B cell (primary cell): ENCODE data around the gene ZSWIM6. TPM values are rescaled to one million over a fixed set of nuclear protein-coding genes. Genes with fewer than 3 reads are reported as not detected.

ENCODE experiments used
- ATAC-seq: fragments of 200-7000 bp; cut with Tn5 transposase; one replicate; pipeline ENCODE4 v1.10.0; 2021; ENCODE audit warnings: low read depth, mild to moderate bottlenecking, moderate number of reproducible peaks, moderate library complexity
- CTCF ChIA-PET: fragments of 350-600 bp; sonication (Branson Sonifier 250); formaldehyde crosslinking; loops from one replicate; lab custom pipeline; 2021; ENCODE audit warnings: antibody characterized with exemption, inconsistent platforms; lab: Charles Lee
- POLR2A ChIA-PET: fragments of 350-600 bp; sonication (Branson Sonifier 250); formaldehyde crosslinking; loops from one replicate; lab custom pipeline; 2021; ENCODE audit warnings: antibody characterized with exemption; lab: Charles Lee
- DNase-seq: peaks from one replicate; pipeline ENCODE4 v3.0.0; 2013
- H2AFZ ChIP-seq: 2 replicates; pipeline ENCODE4 v1.6.1; 2012; ENCODE audit warnings: mild to moderate bottlenecking, low read depth, low read length; ENCODE audit not compliant: insufficient read depth, poor library complexity, severe bottlenecking
- H3K27ac ChIP-seq, 2 donors: 1 replicate in 1 of 2; 2 replicates in 1 of 2; pipeline ENCODE4 v1.5.1; 2012 to 2013; ENCODE audit warnings: low read length in 2 of 2, mild to moderate bottlenecking in 2 of 2, moderate library complexity in 1 of 2
- H3K27me3 ChIP-seq, 4 experiments: fragments of 200-600 bp in 1 of 4; sonication (generic) in 1 of 4; replicated peaks in 1 of 4; 1 replicate in 2 of 4; 2 replicates in 2 of 4; pipeline versions ENCODE4 v1.6.1 to v1.7.0; 2013 to 2016; ENCODE audit warnings: low read length in 3 of 4, mild to moderate bottlenecking in 2 of 4, mixed read lengths in 1 of 4, moderate library complexity in 1 of 4; ENCODE audit not compliant: insufficient read depth in 4 of 4, control insufficient read depth in 3 of 4; ENCODE audit errors: control extremely low read depth in 1 of 4
- H3K36me3 ChIP-seq, 2 experiments: replicated peaks in 1 of 2; 1 replicate in 1 of 2; 2 replicates in 1 of 2; pipeline versions ENCODE4 v1.6.1 to v1.7.1; 2013; ENCODE audit warnings: low read length in 1 of 2; ENCODE audit not compliant: insufficient read depth in 2 of 2, control insufficient read depth in 1 of 2; ENCODE audit errors: control extremely low read depth in 1 of 2, extremely low read depth in 1 of 2
- H3K4me1 ChIP-seq, 2 donors: fragments of 200-600 bp in 1 of 2; sonication (generic) in 1 of 2; 1 replicate in 1 of 2; 2 replicates in 1 of 2; pipeline versions ENCODE4 v1.5.1 to v1.6.1; 2013 to 2017; ENCODE audit warnings: low read length in 2 of 2; ENCODE audit not compliant: control insufficient read depth in 2 of 2, insufficient read depth in 2 of 2
- H3K4me2 ChIP-seq: replicated peaks from 2 replicates; pipeline ENCODE3; 2012; ENCODE audit warnings: mild to moderate bottlenecking, low read depth, low read length; ENCODE audit not compliant: poor library complexity, severe bottlenecking
- H3K4me3 ChIP-seq, 5 experiments: fragments of 200-600 bp in 1 of 5; sonication (generic) in 1 of 5; 1 replicate in 3 of 5; 2 replicates in 2 of 5; pipeline versions ENCODE4 v1.5.1 to v1.7.0; 2011 to 2016; ENCODE audit warnings: low read length in 4 of 5, mild to moderate bottlenecking in 4 of 5, low read depth in 2 of 5, control low read depth in 1 of 5, moderate library complexity in 1 of 5; ENCODE audit not compliant: insufficient read depth in 1 of 5; ENCODE audit errors: control extremely low read depth in 1 of 5, extremely low read depth in 1 of 5
- H3K79me2 ChIP-seq: fragments of 200-600 bp; sonication (generic); one replicate; pipeline ENCODE4 v1.6.0; 2016; ENCODE audit warnings: low read length; ENCODE audit not compliant: control insufficient read depth, insufficient read depth
- H3K9ac ChIP-seq: fragments of 200-600 bp; sonication (generic); 2 replicates; pipeline ENCODE4 v1.6.1; 2017; ENCODE audit warnings: mild to moderate bottlenecking, low read length, moderate library complexity
- H3K9me3 ChIP-seq, 3 donors: one replicate each; pipeline versions ENCODE4 v1.6.1 to v1.7.1; 2013; ENCODE audit warnings: low read length in 2 of 3; ENCODE audit not compliant: control insufficient read depth in 2 of 3, insufficient read depth in 1 of 3; ENCODE audit errors: control extremely low read depth in 1 of 3
- H4K20me1 ChIP-seq: 2 replicates; pipeline ENCODE4 v1.6.0; 2012; ENCODE audit warnings: mild to moderate bottlenecking, low read length; ENCODE audit not compliant: insufficient read depth, control insufficient read depth, poor library complexity, severe bottlenecking
- H3K27ac Mint-ChIP-seq: one replicate; pipeline ENCODE4 v1.8.0; 2021; ENCODE audit warnings: mixed read lengths
- H3K27me3 Mint-ChIP-seq: one replicate; pipeline ENCODE4 v1.8.0; 2021; ENCODE audit warnings: mixed read lengths
- H3K4me1 Mint-ChIP-seq: one replicate; pipeline ENCODE4 v1.8.0; 2021; ENCODE audit warnings: mixed read lengths
- H3K4me3 Mint-ChIP-seq: one replicate; pipeline ENCODE4 v1.8.0; 2021; ENCODE audit warnings: mixed read lengths
- H3K9me3 Mint-ChIP-seq: one replicate; pipeline ENCODE4 v1.8.0; 2022; ENCODE audit warnings: mixed read lengths; ENCODE audit not compliant: insufficient read depth
- CTCF ChIP-seq: fragments of 200-600 bp; IDR thresholded peaks from one replicate; pipeline ENCODE4 v1.8.0; 2022; ENCODE audit warnings: antibody characterized with exemption, mild to moderate bottlenecking
- EZH2 ChIP-seq: IDR thresholded peaks from 2 replicates; pipeline ENCODE4 v1.6.1; 2012; ENCODE audit warnings: borderline replicate concordance, low read depth, mild to moderate bottlenecking, moderate library complexity, low read length; ENCODE audit not compliant: insufficient read depth, poor library complexity, severe bottlenecking
- WGBS: methylation state at CpG from one replicate; pipeline ENCODE4 v1.1.5; 2013; ENCODE audit warnings: missing lambda C conversion rate; ENCODE audit not compliant: insufficient coverage; 5-methylcytosine and 5-hydroxymethylcytosine counted together
- intact Hi-C: fragments of 100-400 bp; cut with micrococcal nuclease; formaldehyde crosslinking; loops from one replicate; pipeline ENCODE4 v1.10.0; 2022
- polyA plus RNA-seq: library from polyadenylated mRNA; depleted of rRNA; stranded (reverse); fragments of >200 nt; gene quantifications from 2 replicates; pipeline ENCODE4 v1.2.3, GENCODE V29; 2012
- total RNA-seq, 2 donors: library from RNA; stranded (reverse); fragments of 120-200 nt in 1 of 2; gene quantifications; 1 replicate in 1 of 2; 2 replicates in 1 of 2; pipeline versions ENCODE4 v1.2.3 to v1.2.4, GENCODE V29; 2013 to 2022

The ZSWIM6 gene
- total and polyA plus RNA-seq, 2 donors (not counting 1 experiment from before 2014, with no cell fraction given), result 7.9 to 16.4 TPM

GRCh38 chr5:61354199-61354598 lies 22.1 kb downstream of the ZSWIM6 start:
- H3K36me3 ChIP-seq, result no peaks in the 10 kb centered on the region
- TF ChIP-seq CTCF (no peak), EZH2 (no peak)
- Mint-ChIP-seq H3K4me3 (no peak overlapping the region), H3K27me3 (no peaks in the 10 kb centered on the region), H3K27ac (no peak overlapping the region), H3K4me1 (peaks cover 39% of the 10 kb centered on the region), H3K9me3 (no peaks in the 10 kb centered on the region)
- intact Hi-C loops, result no loop called here
- CTCF ChIA-PET, result no interaction called here
- H3K9ac ChIP-seq, result no peak overlapping the region
- no peak overlapping the region for H3K4me3 ChIP-seq
- DNase-seq (no peak), ATAC-seq (no peak)
- peaks cover 0 to 12% (median 4%) of the 10 kb centered on the region in 3 donors for H3K9me3 ChIP-seq
- no CpG with 5 or more reads among the region's 2 CpGs for WGBS
- peaks cover 0 to 6% of the 10 kb centered on the region in 2 donors for H3K4me1 ChIP-seq
- H3K27ac ChIP-seq, result no peak overlapping the region
- POLR2A ChIA-PET, result no interaction called here
- peaks cover 75% of the 10 kb centered on the region for H3K79me2 ChIP-seq
- no peak overlapping the region for H2AFZ ChIP-seq
- H4K20me1 ChIP-seq, result peaks cover 60% of the 10 kb centered on the region
- H3K4me2 ChIP-seq, result no peak overlapping the region
- no peaks in the 10 kb centered on the region for H3K27me3 ChIP-seq

- H3K4me1 Mint-ChIP-seq, result peaks cover 29% of the 10 kb centered on the region
- Histone ChIP-seq H3K27ac (no peak overlapping the region), H2AFZ (no peak overlapping the region), H3K27me3 (no peaks in the 10 kb centered on the region), H3K4me2 (no peak overlapping the region), H3K4me1 (no peaks in the 10 kb centered on the region), H4K20me1 (peaks cover 38% of the 10 kb centered on the region), H3K79me2 (peaks cover 64% of the 10 kb centered on the region), H3K36me3 (no peaks in the 10 kb centered on the region), H3K9me3 (peaks cover 0 to 12% (median 4%) of the 10 kb centered on the region in 3 donors), H3K9ac (no peak overlapping the region), H3K4me3 (no peak overlapping the region)
- no peaks in the 10 kb centered on the region for H3K27me3 Mint-ChIP-seq
- ChIA-PET CTCF (interaction anchor here (1.1 to 1.5 kb wide), 2 partner anchors 301 to 302 kb away, joined by 3 to 4 read pairs; no protein-coding TSS in a partner anchor), POLR2A (no interaction called here)
- no peak overlapping the region for H3K4me3 Mint-ChIP-seq
- H3K9me3 Mint-ChIP-seq, result no peaks in the 10 kb centered on the region
- DNase-seq (peak; percentile 25), ATAC-seq (no peak)
- no peak overlapping the region for H3K27ac Mint-ChIP-seq
- TF ChIP-seq CTCF (peak; percentile 65), EZH2 (no peak)
- intact Hi-C loops, result no loop called here
- 93% methylated on average over 2 of the region's 2 CpGs for WGBS
Measured at GRCh38 chr5:61357745-61358144, 25.7 kb downstream of the ZSWIM6 start.
